Ovary (tissue), 9 donors: ENCODE measurements around the gene HIVEP3. TPM values are rescaled to one million over a fixed set of nuclear protein-coding genes. Genes with fewer than 3 reads are reported as not detected.

Source experiments
- DNase-seq, 5 donors: peaks; one replicate each; pipeline ENCODE4 v3.0.0-alpha.2; 2019 to 2020
- H3K27ac ChIP-seq, 2 donors: fragments of 200-600 bp; one replicate each; pipeline versions ENCODE4 v1.5.1 to v1.8.0; 2019 to 2022
- H3K27me3 ChIP-seq: fragments of 200-600 bp; one replicate; pipeline ENCODE4 v1.8.0; 2022
- H3K36me3 ChIP-seq: fragments of 200-600 bp; sonication (generic); one replicate; pipeline ENCODE4 v1.5.1; 2019
- H3K4me1 ChIP-seq: one replicate; pipeline ENCODE4 v1.8.1; 2013; ENCODE audit warnings: mild to moderate bottlenecking, moderate library complexity; ENCODE audit not compliant: insufficient read depth
- H3K4me3 ChIP-seq: fragments of 200-600 bp; sonication (generic); one replicate; pipeline ENCODE4 v1.5.1; 2017
- H3K9me3 ChIP-seq, 2 donors: fragments of 200-600 bp in 1 of 2; sonication (generic) in 1 of 2; one replicate each; pipeline versions ENCODE4 v1.5.1 to v1.8.1; 2013 to 2019; ENCODE audit warnings: mild to moderate bottlenecking in 1 of 2, moderate library complexity in 1 of 2
- CTCF ChIP-seq, 3 donors: fragments of 450-650 bp in 2 of 3; fragments of 200-600 bp in 1 of 3; IDR thresholded peaks; one replicate each; pipeline versions ENCODE4 v1.5.1 to v1.8.0; 2016 to 2022; ENCODE audit warnings: antibody characterized with exemption in 3 of 3, mild to moderate bottlenecking in 1 of 3
- EP300 ChIP-seq: sonication (generic); formaldehyde crosslinking; IDR thresholded peaks from one replicate; pipeline ENCODE4 v1.6.1; 2017; ENCODE audit warnings: antibody characterized with exemption
- POLR2A ChIP-seq: fragments of 450-650 bp; IDR thresholded peaks from one replicate; pipeline ENCODE4 v1.6.1; 2017; ENCODE audit warnings: antibody characterized with exemption, mild to moderate bottlenecking, moderate library complexity
- WGBS, 3 donors: extraction: QIAGEN DNeasy Blood & Tissue Kit in 1 of 3; methylation state at CpG; one replicate each; pipeline versions ENCODE4 v1.1.5 to v1.1.7; 2013 to 2017; 5-methylcytosine and 5-hydroxymethylcytosine counted together
- intact Hi-C, 4 donors: fragments of 100-400 bp; cut with DNase I; formaldehyde crosslinking; loops; one replicate each; pipeline versions ENCODE4 v1.11.0 to v1.15.1; 2022 to 2023
- polyA plus RNA-seq, 2 donors: library from polyadenylated mRNA; stranded (reverse); fragments of 200-250 nt in 1 of 2; fragments of 350-450 nt in 1 of 2; fragmentation: Illumina TruSeq in 1 of 2; extraction: RNeasy Lipid Tissue Mini Kit (QIAGEN cat#74804) in 1 of 2; gene quantifications; one replicate each; pipeline ENCODE4 v1.2.3, GENCODE V29; 2013 to 2014
- total RNA-seq, 7 donors: library from RNA; depleted of rRNA in 2 of 7; stranded (reverse); fragments of >200 nt in 2 of 7; fragmentation: NEBNext Ultra II Directional in 3 of 7; extraction: Animal tissue kit (Norgen Biotek cat#: 25700) in 3 of 7; gene quantifications; one replicate each; pipeline versions ENCODE4 v1.1.0 to v1.2.4, GENCODE V29; 2016 to 2023
- donor health status: DM: no; HTN: no; CAD: no; lungs with moderate emphysema.
- donor health status: DM: no; HTN: no; CAD: no.
- donor health status: Bipolar disorder and iron deficiency.
- donor health status: DM: yes; HTN: yes; CAD: no.
- donor health status: DM: no; HTN: no; CAD: no.
- donor health status: DM: yes; HTN: yes; CAD: no.

The HIVEP3 gene
- total and polyA plus RNA-seq, 9 donors = 3.0 to 7.5 (median 5.2) TPM

- DNase-seq = no peak
- whole genome bisulfite sequencing, 3 donors = 62 to 71% (median 68%) methylated on average over 9 of the region's 9 CpGs
Observed at GRCh38 chr1:41902664-41903063, 16.1 kb downstream of the HIVEP3 start.

GRCh38 chr1:41902159-41902577, 16.6 kb downstream of the HIVEP3 start:
- Histone ChIP-seq H3K4me1 (peaks cover 6% of the 10 kb centered on the region), H3K4me3 (no peak overlapping the region), H3K27me3 (no peaks in the 10 kb centered on the region), H3K9me3 (no peaks in the 10 kb centered on the region), H3K36me3 (no peaks in the 10 kb centered on the region), H3K27ac (no peak overlapping the region)
- TF ChIP-seq POLR2A = no peak
- no peak for TF ChIP-seq CTCF (IDR thresholded peaks at IDR 0.05)
- no peak for TF ChIP-seq EP300
- intact Hi-C loops = no loop called here
- 23 to 28% (median 27%) methylated on average over 3 of the region's 3 CpGs for WGBS, 3 donors
- no peak for DNase-seq

More at GRCh38 chr1:41902664-41903063, 16.1 kb downstream of the HIVEP3 start:
- Histone ChIP-seq H3K27me3 (no peaks in the 10 kb centered on the region), H3K9me3 (no peaks in the 10 kb centered on the region), H3K4me3 (no peak overlapping the region), H3K27ac (no peak overlapping the region), H3K36me3 (no peaks in the 10 kb centered on the region), H3K4me1 (peaks cover 6% of the 10 kb centered on the region)
- intact Hi-C loops = no loop called here
- TF ChIP-seq EP300 (no peak), CTCF (IDR thresholded peaks at IDR 0.05) (no peak), POLR2A (no peak)

GRCh38 chr1:41901551-41901950, 17.2 kb downstream of the HIVEP3 start:
- H3K27ac ChIP-seq = no peak overlapping the region
- intact Hi-C loops = no loop called here
- H3K27me3 ChIP-seq = no peaks in the 10 kb centered on the region
- TF ChIP-seq CTCF (IDR thresholded peaks at IDR 0.05) = no peak
- no peak for TF ChIP-seq EP300
- no peak for TF ChIP-seq POLR2A
- peaks cover 6% of the 10 kb centered on the region for H3K4me1 ChIP-seq
- no peaks in the 10 kb centered on the region for H3K9me3 ChIP-seq
- no peak overlapping the region for H3K4me3 ChIP-seq
- 89 to 95% (median 93%) methylated on average over 3 of the region's 3 CpGs for WGBS, 3 donors
- no peak for DNase-seq
- H3K36me3 ChIP-seq = no peaks in the 10 kb centered on the region

- no peak for DNase-seq
- intact Hi-C loops = no loop called here
- no peaks in the 10 kb centered on the region for H3K9me3 ChIP-seq
- 90 to 92% (median 91%) methylated on average over 9 of the region's 9 CpGs for WGBS, 3 donors
- no peaks in the 10 kb centered on the region for H3K36me3 ChIP-seq
- TF ChIP-seq POLR2A (no peak), EP300 (no peak), CTCF (IDR thresholded peaks at IDR 0.05) (no peak)
- H3K4me3 ChIP-seq = no peak overlapping the region
- H3K27ac ChIP-seq = no peak overlapping the region
- H3K4me1 ChIP-seq = peaks cover 6% of the 10 kb centered on the region
- H3K27me3 ChIP-seq = no peaks in the 10 kb centered on the region
Observed at GRCh38 chr1:41900603-41901444, 17.9 kb downstream of the HIVEP3 start.
